KMS-11 (cell line): Measurements from ENCODE around the gene KCTD2.

Experiments
- H2AFZ ChIP-seq: fragments of 200-600 bp; sonication (generic); 2 replicates; pipeline ENCODE4 v1.6.1; 2016; ENCODE audit warnings: antibody characterized with exemption, mixed run types, low read depth
- H3K27ac ChIP-seq: fragments of 200-600 bp; sonication (generic); 2 replicates; pipeline ENCODE4 v1.6.1; 2016; ENCODE audit warnings: mild to moderate bottlenecking, mixed run types
- H3K27me3 ChIP-seq: fragments of 200-600 bp; sonication (generic); 2 replicates; pipeline ENCODE4 v1.6.1; 2017; ENCODE audit warnings: mild to moderate bottlenecking, low read depth, mixed run types, moderate library complexity; ENCODE audit not compliant: insufficient read depth
- H3K36me3 ChIP-seq: fragments of 200-600 bp; sonication (generic); 2 replicates; pipeline ENCODE4 v1.6.1; 2017; ENCODE audit warnings: mild to moderate bottlenecking, mixed run types; ENCODE audit not compliant: insufficient read depth
- H3K4me1 ChIP-seq: fragments of 200-600 bp; sonication (generic); 2 replicates; pipeline ENCODE4 v1.6.1; 2016; ENCODE audit warnings: mild to moderate bottlenecking, low read depth, mixed run types; ENCODE audit not compliant: poor library complexity, severe bottlenecking
- H3K4me2 ChIP-seq: fragments of 200-600 bp; sonication (generic); 2 replicates; pipeline ENCODE4 v1.7.0; 2016; ENCODE audit warnings: mild to moderate bottlenecking, mixed run types
- H3K4me3 ChIP-seq: fragments of 200-600 bp; sonication (generic); IDR thresholded peaks from 2 replicates; pipeline ENCODE4 v1.6.1; 2017; ENCODE audit warnings: low read depth, low read length, mixed read lengths; ENCODE audit not compliant: insufficient read depth
- H3K79me2 ChIP-seq: fragments of 200-600 bp; sonication (generic); 2 replicates; pipeline ENCODE4 v1.6.1; 2016; ENCODE audit warnings: low read depth, mixed run types; ENCODE audit not compliant: insufficient read depth
- H3K9ac ChIP-seq: fragments of 200-600 bp; sonication (generic); 2 replicates; pipeline ENCODE4 v1.6.1; 2016; ENCODE audit warnings: mild to moderate bottlenecking, mixed run types
- H4K20me1 ChIP-seq: fragments of 200-600 bp; sonication (generic); 2 replicates; pipeline ENCODE4 v1.6.1; 2016; ENCODE audit warnings: mild to moderate bottlenecking, mixed run types; ENCODE audit not compliant: insufficient read depth
- TF ChIP-seq, protein P1 (sequence below): fragments of 200-600 bp; sonication (generic); conservative IDR thresholded peaks from 2 replicates; pipeline ENCODE4 v1.6.1; 2017; ENCODE audit warnings: low read depth, mild to moderate bottlenecking, antibody characterized with exemption, low read length, moderate library complexity, mixed read lengths

KCTD2 gene

GRCh38 chr17:75109407-75110233 lies 62.6 kb downstream of the KCTD2 start, which contains the start of gene ARMC7:
ARMC7 (plus strand) TSS chr17:75109969; CDS start chr17:75110289, 320 bp downstream.
- peak within 1 kb of the TSS; percentile 29; the same call in 1 of the 2 replicates for H3K9ac ChIP-seq
- H3K4me3 ChIP-seq: no peak within 1 kb of the TSS
- H3K4me1 ChIP-seq: peaks cover 31% of the 10 kb centered on the region
- no peaks in the 10 kb centered on the region for H4K20me1 ChIP-seq
- H3K79me2 ChIP-seq: peaks cover 5% of the 10 kb centered on the region; the same call in 1 of the 2 replicates
- H2AFZ ChIP-seq: peak within 1 kb of the TSS; percentile 94
- TF ChIP-seq, protein P1, sequence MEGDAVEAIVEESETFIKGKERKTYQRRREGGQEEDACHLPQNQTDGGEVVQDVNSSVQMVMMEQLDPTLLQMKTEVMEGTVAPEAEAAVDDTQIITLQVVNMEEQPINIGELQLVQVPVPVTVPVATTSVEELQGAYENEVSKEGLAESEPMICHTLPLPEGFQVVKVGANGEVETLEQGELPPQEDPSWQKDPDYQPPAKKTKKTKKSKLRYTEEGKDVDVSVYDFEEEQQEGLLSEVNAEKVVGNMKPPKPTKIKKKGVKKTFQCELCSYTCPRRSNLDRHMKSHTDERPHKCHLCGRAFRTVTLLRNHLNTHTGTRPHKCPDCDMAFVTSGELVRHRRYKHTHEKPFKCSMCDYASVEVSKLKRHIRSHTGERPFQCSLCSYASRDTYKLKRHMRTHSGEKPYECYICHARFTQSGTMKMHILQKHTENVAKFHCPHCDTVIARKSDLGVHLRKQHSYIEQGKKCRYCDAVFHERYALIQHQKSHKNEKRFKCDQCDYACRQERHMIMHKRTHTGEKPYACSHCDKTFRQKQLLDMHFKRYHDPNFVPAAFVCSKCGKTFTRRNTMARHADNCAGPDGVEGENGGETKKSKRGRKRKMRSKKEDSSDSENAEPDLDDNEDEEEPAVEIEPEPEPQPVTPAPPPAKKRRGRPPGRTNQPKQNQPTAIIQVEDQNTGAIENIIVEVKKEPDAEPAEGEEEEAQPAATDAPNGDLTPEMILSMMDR: no peak
- peaks cover 3% of the 10 kb centered on the region; the same call in 1 of the 2 replicates for H3K27me3 ChIP-seq
- H3K27ac ChIP-seq: no peak within 1 kb of the TSS
- H3K36me3 ChIP-seq: no peaks in the 10 kb centered on the region
- peak within 1 kb of the TSS; percentile 99 for H3K4me2 ChIP-seq

DNA sequence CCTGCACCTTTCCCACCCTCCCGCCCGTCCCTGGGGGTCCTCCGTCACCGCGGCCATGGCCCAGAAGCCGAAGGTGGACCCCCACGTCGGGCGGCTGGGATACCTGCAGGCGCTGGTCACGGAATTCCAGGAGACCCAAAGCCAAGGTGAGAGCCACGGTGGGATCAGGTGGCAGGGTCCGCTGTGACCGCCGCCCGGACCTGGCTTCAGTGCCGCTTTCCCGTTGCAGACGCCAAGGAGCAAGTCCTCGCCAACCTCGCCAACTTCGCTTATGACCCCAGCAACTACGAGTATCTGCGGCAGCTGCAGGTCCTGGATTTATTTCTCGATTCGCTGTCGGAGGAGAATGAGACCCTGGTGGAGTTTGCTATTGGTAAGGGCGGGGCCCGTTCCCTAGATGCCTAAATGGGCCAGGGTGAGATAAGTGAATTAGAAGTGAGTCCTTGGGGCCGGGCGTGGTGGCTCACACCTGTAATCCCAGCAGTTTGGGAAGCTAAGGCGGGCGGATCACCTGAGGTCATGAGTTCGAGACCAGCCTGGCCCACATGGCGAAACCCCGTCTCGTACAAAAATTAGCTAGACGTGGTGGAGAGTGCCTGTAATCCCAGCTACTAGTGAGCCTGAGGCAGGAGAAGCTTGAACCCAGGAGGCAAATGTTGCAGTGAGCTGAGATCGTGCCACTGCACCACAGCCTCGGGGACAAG lies 63.4 kb downstream of the KCTD2 start:
- Histone ChIP-seq H3K79me2 (peaks cover 5% of the 10 kb centered on the region; the same call in 1 of the 2 replicates), H3K36me3 (no peaks in the 10 kb centered on the region), H3K4me3 (no peak overlapping the region), H3K27ac (no peak overlapping the region), H2AFZ (peak overlapping the region; percentile 94; the same call in 1 of the 2 replicates), H3K4me1 (peaks cover 35% of the 10 kb centered on the region), H4K20me1 (no peaks in the 10 kb centered on the region), H3K9ac (peak overlapping the region; percentile 29; the same call in 1 of the 2 replicates), H3K4me2 (peak overlapping the region; percentile 99), H3K27me3 (peaks cover 3% of the 10 kb centered on the region; the same call in 1 of the 2 replicates)
- TF ChIP-seq, protein P1: no peak

DNA sequence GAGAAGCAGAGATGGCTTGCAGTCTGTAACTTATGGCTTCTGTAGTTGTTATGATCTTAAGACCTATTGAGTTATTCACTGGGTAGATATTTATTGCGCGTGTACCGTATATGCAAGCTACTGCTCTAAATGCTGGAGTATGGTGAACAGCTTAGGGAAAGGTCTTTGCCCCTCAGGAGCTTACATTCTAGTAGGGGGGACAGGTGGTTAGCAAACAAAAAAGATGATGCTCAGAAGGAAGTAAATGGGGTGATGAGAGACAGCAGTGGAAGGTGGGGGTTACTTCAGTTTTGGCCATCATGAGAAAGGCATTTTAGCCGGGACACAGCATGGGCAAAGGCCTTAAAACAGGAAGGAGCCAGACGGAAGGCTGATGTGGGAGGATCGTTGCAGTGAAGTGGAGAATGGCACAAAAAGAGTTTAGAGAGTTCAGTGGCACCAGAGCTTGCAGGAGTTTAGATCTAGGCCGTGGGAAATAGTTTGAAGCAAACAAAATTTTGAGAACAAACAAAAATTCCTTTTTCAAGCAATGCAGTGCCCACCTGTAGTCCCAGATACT lies 64.8 kb downstream of the KCTD2 start:
- Histone ChIP-seq H3K4me1 (peaks cover 27% of the 10 kb centered on the region), H2AFZ (no peak overlapping the region), H3K4me2 (0 out of 2 replicates have a peak overlapping the region, but pooled peaks have one; percentile 99), H3K36me3 (no peaks in the 10 kb centered on the region), H3K27me3 (no peaks in the 10 kb centered on the region; the same call in 1 of the 2 replicates), H3K9ac (no peak overlapping the region), H3K27ac (no peak overlapping the region), H3K4me3 (no peak overlapping the region), H4K20me1 (no peaks in the 10 kb centered on the region), H3K79me2 (peaks cover 5% of the 10 kb centered on the region; the same call in 1 of the 2 replicates)
- TF ChIP-seq, protein P1: no peak

DNA sequence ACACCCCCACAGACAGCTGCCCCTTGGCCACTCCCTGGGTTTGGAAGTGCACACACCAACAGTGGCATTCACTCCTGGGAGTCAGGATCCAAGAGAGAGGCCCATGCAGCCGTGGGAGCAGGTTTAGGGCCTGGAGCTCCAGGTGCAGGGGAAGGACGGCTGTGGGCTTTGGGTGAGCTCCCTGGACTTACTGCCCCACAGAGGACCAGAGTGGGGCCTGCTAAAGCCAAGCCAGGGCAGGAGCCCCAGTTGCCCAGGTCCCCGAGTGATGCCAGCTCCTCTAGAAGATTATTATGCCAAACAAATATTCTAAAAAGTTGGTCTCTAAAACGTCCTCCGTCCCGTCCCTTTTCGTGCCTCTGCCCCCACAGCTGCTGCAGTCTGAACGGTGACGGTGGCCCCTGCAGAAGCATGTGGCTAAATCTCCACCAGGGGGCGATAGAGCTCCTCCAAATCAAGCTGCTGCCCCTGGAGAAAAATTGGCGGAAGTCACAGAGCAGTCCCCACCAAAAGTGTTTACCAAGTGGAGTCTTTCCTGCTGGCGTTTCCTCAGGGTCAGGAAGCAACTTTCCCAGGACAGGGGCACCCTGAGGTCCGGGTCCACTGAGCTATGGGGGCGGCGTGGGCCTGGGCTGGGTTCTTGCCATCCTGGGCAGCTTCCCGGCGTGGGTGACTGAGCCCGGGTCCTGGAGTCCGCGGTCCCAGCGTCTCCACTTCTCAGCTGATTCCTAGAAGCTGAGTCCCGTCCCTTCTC lies 67.0 kb downstream of the KCTD2 start:
- Histone ChIP-seq H4K20me1 (no peaks in the 10 kb centered on the region), H3K79me2 (peaks cover 5% of the 10 kb centered on the region; the same call in 1 of the 2 replicates), H3K4me1 (peaks cover 25% of the 10 kb centered on the region), H3K4me2 (peak overlapping the region; percentile 85), H3K27ac (peak overlapping the region; percentile 14; the same call in 1 of the 2 replicates), H3K27me3 (no peaks in the 10 kb centered on the region), H2AFZ (peak overlapping the region; percentile 75), H3K4me3 (peak overlapping the region; percentile 30), H3K9ac (peak overlapping the region; percentile 63), H3K36me3 (no peaks in the 10 kb centered on the region)
- TF ChIP-seq, protein P1: peak; percentile 94
